Renal cortical epithelial cell (primary cell): Measurements from ENCODE around the gene KCNA10. TPM values are rescaled to one million over a fixed set of nuclear protein-coding genes. Genes with fewer than 3 reads are reported as not detected.

Source experiments
- DNase-seq: peaks from one replicate; pipeline ENCODE4 v3.0.0-alpha.2; 2011; ENCODE audit warnings: low read depth
- total RNA-seq: library from RNA; depleted of rRNA; stranded (reverse); fragments of >200 nt; gene quantifications from 2 replicates; pipeline ENCODE4 v1.2.3, GENCODE V29; 2014

The KCNA10 gene
- total RNA-seq, 1 donor from 2014 or later, result not detected

DNA sequence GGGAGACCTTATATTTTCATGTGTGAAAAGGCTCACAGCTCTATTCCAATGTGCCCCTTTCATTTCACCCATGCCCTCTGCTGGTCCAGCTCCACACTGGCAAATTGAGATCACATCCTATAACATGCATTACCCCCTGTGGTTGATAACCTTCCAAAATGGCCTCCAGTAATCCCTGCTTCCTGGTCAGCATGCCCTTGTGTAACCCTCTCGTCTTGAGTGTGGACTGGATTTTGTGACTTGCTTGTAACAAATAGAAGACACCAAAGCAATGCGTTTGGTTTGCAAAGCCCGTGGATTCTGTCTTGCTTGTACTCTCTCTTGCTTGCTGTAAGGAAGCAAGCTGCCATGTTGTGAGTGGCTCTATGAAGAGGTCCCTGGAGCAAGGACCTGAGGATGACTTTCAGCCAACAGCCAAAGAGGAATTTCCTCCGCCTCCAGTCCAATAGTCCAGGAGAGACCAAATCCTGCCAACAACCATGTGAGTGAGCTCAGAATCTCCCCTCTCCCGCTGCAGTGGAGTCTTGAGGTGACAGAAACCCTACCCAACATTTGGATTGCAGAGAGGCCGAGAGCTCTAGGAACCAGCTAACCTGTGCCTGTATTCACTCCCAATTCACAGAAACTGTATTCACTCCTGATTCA lies 17.4 kb downstream of the KCNA10 start:
- no peak for DNase-seq

DNA sequence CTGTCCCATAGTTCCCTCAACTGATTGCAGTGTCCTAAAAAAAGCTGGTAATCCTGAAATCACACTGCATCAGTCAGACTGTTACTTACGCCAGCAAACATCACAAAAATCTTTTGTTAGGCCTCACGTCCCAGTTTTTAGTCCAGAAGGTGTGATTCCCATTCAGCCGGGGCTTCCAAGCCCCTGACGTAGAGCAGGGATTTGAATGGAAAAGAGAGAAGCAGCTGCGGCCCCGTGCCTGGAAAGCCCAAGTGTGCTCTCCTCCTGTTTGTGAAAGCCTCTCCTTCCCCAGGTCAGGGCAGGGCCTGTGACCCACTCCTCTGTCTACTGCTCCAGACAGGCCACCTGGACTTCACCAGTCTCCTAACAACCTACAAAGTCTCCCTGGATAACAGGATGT lies 20.7 kb downstream of the KCNA10 start:
- no peak for DNase-seq

DNA sequence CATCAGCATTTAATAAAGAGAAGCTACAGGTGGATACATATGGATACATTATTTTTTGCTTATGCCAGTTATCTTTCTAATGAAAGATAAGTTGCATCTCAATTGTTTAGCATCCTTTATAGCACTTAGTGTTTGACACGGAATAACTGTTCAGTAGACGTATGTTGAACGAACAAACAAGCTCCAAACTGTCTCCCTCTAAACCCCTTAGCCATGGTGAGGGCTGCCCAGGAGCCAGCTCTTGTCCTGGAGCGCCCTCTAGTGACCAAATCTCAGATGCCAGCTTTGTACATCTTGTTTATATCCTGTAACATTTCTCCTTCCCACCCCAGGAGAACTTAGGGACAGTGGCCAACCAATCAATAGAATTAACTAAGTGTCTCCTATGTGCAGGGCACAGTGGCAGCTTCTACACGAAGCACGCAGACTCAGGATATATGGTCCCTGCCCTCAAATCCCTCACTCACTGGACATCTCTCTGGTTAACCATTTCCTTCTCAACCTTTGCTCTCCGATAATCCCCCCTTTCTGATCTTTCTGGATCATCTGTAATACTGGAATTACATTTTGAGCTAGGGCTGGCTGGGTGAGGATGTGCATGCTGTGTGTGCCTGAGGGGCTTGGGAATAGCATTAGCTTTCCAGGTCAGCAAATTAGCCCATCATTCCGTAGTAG lies 22.9 kb downstream of the KCNA10 start:
- DNase-seq, result peak; percentile 48

DNA sequence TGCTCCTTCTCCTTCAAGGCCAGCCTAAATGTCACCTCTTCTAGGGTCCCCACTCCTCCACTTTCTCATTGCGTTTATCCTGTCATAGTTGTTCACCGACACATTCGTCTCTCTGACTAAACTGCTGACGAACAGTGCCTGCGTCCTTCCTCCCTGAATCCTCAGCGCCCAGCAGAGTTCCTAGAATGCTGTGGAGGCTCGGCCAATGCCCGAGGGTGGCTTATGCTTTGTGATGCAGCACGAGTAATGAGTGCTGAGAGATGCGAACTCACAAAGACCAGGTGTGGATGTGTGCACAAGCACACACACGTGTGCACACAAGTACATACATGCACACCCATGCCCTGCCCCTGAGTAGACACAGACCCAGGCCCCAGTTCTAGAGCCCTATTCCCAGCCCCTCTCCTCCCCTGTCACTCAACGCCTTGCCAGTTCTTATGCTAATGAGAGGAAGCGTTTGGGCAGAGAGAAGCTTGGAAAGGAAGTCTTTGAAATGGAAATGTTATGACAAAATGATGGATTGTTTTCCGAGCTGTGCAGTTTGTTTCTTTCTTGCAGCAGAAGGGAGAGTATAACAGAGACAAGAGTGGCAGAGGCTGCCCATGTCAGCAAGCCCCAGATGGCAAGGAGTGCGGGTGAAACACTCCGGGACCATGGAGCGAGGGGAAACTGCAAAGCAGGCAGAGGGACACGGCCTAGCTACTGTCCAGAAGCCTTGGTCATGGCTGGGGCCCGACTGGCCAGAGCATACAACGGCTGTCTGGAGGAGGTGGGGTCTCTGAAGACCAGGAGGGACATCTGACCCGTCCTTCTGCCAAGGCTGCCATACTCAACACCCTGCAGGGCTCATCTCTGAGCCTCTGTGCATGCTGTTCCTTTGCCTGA lies 24.2 kb downstream of the KCNA10 start:
- DNase-seq, result no peak

DNA sequence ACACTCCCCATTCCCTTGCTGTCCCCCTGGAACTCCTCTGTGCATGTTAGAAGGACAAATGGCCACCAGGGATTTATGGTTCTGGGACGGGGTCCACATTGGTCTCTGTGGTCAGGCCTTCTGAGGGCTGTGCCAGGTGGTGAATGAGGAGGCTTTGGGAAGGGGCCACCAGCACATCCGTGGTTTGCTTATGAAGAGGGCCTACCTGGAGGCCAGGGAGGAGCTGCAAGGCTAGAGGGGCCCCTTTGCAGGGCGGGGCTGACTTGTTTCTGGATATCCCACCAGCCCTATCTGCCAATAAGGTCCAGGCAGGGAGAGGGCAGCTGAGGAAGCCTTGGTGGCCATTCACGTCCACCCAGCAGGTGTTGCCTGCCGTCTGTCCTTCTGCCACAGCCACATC lies 24.9 kb downstream of the KCNA10 start:
- DNase-seq, result no peak

DNA sequence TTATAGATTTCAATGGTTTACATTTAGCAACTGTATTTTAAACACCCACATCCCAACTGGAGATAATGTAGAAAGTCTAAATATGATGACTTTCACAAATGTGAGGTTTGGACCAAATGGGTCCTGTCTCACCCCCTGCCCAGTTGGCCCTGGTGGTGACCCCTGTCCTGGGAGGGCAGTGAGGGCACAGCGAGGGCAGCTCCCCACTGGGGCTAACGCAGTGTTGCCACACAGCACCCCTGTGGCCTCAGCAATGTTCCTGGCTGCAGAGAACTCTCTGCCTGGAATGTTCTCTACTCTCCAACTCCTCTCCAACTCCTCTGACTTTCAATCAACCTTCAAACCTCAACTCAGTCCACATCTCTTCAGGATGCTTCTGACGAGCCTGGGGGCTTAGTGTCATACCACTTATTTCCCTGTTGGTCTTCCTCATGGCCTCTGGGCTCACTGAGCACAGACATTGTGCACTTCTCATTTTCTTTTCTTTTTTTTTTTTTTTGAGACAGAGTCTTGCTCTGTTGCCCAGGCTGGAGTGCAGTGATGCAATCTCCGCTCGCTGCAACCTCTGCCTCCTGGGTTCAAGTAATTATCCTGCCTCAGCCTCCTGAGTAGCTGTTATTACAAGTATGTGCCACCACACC lies 25.8 kb downstream of the KCNA10 start:
- DNase-seq, result no peak

DNA sequence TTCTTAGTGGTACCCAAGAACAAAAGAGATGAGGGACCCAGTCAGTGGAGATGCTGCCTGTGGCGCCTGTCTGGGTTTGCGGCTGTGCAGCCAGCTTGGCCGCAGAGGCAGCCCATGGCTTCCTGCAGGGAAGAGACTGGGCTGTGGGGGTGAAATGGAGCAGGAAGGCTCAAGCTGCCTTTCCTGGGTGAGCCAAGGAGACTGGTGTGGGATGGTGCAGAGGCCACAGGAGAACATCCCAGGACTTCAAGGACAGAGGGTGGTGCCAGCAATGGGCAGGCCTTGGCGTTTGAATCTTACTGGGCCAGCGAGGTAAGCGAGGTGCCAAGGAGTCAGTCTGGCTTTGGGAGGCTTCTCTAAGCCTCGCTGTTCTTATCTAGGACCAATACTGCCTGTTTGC lies 26.4 kb downstream of the KCNA10 start:
- DNase-seq, result no peak

DNA sequence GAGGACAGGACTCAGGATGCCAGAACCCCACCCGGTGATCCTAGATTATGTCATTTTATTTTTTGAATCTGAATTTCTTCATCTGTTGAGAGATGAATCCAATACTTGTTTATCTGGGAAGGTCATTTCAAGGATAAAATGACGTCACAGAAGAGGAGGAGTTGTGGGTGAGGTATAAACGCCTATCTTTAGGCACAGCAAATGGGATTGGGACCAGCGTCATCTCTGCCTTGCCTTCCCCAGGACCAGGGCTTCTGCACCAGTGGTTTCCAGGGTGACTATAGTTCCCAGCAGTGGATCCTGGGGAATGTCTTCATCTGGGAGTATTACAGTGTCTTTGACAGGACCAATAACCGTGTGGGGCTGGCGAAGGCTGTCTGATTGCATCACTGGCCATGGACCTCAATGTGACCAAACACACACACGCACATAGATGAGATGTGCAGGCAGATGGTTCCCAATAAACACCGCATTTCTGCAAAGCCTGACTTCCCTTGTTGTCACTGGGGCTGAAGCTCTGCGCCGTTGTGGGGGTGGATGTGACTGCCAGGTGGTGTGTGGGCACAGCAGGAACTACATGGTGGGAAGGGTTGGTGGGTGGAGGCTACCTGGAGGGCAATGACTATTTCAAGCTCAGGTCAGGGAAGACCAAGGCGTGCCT lies 28.1 kb downstream of the KCNA10 start:
- DNase-seq, result no peak

DNA sequence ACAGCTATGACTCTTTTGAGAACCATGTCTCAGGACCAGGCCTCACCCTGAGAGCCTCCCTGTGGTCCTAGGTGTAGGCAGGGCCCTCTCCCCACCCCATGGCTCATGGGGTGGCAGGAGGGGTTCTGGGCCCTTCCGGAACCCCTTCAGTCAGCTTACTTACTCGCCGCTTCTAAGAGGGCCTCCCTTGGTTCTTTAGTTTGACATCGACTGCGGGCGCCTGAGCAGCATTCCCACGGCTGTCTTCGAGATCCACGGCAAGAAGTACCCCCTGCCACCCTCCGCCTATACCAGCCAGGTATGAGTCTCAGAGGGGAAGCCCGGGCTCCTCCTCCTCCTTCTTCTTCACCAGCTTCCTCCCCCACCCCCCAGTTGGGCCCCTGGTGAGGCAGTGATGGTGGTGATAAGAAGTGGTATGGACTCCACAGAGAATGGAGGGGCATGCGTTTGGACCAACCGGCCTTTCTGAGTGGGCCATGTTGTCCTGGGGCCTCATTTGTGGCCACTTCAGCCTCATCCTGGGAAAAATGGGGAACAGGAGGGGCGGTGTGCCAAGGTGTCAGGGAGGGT lies 28.9 kb downstream of the KCNA10 start:
- no peak for DNase-seq

DNA sequence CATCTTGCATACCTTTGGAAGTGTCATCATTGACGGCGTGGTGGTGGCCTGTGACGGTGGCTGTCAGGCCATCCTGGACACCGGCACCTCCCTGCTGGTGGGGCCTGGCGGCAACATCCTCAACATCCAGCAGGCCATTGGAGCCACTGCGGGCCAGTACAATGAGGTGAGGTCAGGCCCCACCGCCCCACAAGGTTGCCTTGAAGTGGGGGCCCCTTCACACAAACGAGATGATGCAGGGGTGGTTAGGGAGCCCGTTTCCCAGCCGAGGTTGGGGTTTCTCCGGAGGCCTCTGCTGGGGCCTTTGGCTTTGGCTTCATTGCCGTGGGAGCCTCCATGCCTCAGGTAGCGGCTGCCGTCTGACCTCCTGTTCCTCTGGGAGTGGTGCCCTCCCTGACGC lies 29.6 kb downstream of the KCNA10 start:
- DNase-seq, result no peak

DNA sequence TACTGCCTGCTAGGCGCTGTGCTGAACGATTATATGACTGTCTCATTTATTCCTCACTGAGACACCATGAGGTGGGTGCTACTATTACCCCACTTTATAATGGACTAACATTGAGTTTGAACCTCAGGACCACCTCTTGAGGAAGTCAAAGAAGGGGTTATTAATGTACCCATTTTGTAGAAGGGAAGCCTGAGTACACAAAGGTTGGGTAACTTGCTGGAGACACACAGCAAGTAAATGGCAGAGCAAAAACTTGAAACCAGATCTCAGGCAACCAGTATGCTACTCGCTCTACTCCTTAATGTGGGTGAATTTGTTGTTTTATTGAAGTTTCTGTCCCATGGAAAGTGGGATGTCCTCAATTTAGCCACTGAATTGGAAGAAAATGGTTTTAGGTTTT lies 30.1 kb downstream of the KCNA10 start:
- no peak for DNase-seq

DNA sequence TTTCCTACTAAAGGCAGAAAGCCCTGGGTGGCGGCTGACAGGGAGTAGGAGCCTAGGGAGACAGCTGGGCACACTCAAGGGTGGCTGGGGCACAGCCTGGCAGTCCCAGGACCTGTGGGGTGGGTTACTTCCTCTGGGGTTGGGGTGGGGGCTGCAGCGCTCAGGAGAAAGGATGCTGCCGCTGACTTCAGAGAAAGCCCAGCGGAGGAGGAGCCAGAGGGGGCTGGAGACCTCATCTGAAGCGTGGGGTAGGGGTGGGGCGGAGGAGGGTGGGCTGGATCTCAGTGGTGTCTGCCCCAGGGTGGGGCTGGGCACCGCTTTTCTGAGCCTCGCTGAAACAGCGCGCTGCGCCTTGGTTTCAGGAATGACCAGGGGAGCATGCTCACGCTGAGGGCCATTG lies 30.8 kb downstream of the KCNA10 start:
- no peak for DNase-seq

DNA sequence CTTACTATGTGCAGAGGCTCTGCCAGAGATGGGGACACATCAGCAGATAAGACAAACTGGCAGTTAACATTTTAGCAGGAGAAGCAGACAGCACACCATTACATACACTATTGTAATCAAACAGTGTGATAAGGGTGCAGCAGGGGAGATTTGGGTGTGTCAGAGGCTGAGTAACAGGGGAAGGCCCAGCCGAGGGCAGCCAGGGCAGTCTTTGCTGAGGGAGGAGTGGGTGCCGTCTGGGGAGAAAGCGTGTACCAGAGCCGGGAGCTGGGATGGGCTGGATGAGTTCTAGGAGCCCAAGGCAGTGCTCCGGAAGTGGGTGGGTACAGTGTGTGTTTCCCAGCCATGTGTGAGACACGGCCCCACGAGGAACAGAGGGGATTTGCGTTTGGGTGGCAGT lies 31.2 kb downstream of the KCNA10 start:
- no peak for DNase-seq

DNA sequence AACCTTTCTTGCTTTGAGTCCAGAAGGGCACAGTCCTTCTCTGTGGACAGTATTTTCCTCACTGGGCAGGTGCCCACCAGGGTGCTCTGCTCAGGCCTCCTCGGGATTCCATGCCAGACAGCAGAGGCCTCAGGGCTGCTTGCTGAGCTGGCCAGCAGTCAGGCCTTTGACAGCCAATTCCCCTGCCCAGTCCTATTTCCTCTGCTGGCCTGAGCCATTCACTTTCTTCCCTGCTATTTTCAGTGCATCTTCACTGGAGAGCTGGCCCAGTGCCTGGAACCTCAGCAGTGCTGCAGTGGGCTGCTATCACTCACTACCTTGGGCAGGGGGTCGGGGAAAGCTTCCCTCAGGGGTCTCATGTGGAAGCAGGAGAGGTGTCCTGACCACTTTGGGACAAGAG lies 33.2 kb downstream of the KCNA10 start:
- DNase-seq, result no peak

DNA sequence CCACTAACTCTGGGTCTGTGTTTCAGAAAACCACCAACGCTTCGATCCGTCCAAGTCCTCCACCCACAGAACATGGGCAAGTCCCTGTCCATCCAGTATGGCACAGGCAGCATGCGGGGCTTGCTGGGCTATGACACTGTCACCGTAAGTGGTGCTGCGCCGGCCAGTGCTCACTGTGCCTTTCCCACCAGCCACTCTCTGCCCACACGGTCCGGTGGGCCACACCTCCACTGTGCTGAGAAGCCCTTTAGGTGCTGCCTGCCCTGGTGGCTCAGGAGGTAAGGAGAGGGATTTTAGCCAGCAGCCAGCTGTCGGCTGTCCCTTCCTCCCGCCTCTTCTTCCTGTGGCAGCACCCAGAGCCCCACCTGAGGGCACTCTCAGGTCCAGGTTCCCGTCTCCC lies 34.2 kb downstream of the KCNA10 start:
- DNase-seq, result no peak

DNA sequence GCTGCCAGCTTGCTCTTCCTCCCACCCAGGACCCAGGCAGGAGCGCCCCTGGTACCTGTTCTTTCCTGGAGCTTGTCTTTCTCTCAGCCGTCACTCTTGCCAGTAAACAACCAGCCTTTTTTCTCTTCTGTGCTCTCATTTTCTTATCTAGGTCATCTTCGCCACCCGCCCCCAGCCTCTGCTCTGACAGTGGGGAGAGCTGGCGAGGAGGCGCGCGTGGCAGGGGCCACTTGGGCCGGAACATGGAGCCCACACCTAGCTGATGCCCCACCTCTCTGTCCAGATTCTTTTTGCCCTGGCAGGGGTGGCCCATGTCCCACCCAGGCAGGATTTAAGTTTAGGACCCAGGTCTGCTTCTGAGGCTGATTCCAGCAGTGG lies 35.7 kb downstream of the KCNA10 start:
- no peak for DNase-seq

DNA sequence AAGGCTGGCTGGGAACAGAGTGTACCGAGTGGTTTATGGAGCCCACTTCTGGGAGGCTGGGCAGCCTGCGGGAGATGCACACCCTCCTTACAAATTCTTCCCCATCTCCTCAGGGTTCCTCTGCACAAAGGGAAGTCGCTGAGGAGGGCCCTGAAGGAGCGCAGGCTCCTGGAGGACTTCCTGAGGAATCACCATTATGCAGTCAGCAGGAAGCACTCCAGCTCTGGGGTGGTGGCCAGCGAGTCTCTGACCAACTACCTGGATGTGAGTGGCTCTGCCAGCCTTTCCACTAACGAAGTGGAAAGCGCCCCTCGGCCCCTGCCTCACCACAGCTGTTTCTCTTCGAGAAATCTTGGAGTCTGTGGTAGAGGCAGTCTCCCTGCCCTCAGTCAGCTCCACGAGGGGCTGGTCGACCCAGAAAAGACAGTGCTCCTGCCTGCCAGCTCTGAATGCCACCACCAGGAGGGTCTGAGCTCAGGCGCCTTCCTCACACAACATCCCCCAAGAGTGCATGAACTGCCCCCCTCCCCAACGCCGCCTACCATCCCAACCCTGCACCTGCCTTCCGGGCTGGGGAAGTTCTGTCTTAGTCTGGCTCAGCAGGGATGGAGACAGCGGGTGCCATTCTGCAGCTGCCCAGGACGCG lies 36.2 kb downstream of the KCNA10 start:
- no peak for DNase-seq

DNA sequence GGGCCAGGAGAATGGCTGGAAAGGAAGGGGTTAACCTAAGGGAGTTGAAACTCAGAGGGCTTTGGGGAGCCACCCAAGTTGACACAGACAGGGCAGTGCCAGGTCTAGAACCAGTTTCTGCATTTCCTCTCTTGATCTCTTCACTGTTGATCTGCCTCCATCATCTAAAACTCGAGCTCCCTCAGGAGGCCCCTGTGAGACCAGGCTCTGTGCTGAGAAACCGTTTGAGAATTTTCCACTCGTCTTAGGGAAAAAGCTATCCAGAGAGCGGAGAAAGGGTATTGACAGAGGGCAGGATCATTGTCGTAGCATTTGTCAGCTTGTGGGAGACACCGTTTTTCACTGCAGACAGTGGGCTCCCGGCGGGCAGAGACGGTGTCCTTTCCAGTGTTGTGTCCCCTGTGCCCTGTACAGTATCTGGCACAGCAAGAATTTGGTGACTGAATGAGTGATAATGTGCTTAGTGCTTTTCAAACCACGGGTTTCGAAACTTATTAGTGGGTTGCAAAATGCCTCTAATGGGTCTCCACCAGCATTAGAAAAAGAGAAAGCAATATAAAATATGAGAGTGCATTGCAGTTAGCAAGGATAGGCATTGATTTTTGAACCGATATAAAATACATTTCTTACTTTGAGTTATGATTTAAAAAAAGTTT lies 36.9 kb downstream of the KCNA10 start:
- DNase-seq, result no peak

DNA sequence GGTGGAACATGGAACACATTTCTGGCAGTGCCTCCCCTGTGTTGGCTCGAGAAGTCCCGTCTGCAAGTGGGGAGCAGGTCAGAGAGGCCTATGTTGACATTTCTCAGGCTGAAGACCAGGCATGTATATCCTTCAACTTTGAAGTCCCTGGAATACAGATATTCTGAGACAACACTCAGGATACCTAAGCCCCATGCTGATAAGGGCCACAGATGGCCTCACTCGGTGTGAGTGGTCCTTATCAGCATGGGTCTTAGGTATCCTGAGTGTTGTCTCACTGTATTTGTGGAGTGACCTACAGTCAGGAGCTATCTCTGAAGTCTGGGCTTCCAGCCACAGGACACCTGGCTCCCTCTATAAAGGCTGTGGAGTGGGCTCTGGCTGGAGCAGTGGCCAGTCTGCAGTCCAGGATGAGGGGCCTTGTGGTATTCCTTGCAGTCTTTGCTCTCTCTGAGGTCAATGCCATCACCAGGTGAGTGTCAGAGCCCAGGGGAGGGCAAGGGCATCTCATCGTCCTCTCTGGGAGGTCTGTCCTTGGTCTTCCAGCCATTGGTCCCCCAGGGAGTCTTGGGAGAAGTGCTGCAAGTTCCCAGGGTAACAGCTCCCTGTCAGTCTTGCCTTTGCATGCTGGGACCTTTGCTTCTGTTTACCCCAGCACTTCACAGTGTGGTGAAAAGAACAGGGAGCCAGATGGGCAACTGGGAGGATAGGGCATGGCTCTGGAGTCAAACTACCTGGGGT lies 38.4 kb downstream of the KCNA10 start:
- DNase-seq, result no peak

DNA sequence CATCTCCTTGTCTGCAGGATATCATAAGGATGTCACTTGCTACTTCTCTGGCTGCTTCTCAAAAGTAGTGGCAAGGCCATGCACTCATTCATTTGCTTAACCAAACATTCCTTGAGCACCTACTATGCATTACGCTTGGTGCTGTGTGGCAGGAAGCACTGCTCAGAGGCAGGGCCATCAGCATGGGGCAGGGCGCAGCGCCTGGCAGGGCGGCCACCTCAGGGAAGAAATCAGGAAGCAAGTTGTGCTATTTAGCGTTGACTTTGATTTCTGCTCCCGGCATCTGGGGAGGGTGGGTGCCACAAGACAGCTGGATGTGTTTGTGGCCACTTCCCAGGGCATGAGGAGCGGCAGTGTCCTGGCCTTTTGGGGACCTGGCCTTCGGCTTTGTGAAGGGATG lies 40.1 kb downstream of the KCNA10 start:
- DNase-seq, result no peak
